GM18861 (cell line): ENCODE results near the gene CD8B2.
"Not testable (repeated sequence)": the region's sequence is repeated elsewhere in the genome, so short reads cannot be mapped to it uniquely, and the experiment has no call there.

Source experiments
- ATAC-seq: cut with Tn5 transposase; IDR thresholded peaks from one replicate; pipeline ENCODE4 v1.9.1; 2021; ENCODE audit not compliant: unreplicated experiment

The CD8B2 gene

DNA sequence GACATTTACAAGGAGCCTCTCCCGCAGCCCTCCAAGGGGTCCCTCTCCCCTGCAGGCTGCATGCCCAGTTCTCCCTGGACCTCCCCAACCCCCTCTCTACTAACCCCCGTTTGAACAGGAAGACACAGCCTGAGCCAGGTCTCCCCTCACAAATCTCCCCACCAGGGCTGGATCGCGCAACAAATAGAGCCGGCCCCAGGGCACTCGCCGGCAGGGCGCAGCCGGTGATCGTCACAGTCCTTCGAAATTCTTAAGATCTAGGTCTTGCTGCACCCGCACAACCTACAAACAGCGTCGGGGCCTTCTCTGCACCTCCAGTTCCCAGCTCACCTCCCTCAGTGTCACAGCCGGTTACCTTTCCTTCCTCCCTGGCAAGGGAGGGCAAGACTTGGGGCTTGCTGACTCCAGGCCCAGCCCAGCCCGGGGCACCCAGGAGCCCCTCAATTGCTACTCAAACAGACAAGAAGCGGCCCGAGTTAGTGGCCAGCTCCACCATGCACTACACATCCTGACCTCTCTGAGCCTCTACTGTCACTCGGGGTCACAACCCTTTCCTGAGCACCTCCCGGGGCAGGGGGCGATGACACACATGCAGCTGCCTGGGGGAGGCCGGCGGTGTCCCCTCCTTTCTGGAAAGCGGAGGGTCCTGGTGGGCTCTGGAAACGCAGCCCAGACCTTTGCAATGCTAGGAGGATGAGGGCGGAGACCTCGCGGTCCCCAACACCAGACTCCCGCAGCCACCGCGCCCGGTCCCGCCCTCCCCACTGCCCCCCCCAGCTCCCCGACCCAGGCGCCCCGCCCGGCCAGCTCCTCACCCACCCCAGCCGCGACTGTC, at the start of gene CD8B2:
TSS of gene CD8B2 (plus strand) at position 814 of the 835 bp plus-strand sequence. CDS start 63 bp downstream, outside the sequence.
- ATAC-seq, result not testable (repeated sequence)

DNA sequence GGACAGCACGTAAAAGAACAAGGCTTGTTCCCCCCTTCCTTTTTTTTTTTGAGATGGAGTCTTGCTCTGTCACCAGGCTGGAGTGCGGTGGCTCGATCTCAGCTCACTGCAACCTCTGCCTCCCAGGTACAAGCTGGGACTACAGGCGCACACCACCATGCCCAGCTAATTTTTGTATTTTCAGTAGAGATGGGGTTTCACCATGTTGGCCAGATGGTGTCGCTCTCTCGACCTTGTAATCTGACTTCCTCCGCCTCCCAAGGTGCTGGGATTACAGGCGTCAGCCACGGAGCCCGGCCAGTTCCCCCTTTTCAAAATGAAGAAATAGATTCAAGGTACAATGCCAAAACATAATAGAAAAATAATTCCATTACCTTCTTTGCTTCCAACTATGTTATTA, 25.3 kb upstream of the CD8B2 start:
- ATAC-seq, result not testable (repeated sequence)

DNA sequence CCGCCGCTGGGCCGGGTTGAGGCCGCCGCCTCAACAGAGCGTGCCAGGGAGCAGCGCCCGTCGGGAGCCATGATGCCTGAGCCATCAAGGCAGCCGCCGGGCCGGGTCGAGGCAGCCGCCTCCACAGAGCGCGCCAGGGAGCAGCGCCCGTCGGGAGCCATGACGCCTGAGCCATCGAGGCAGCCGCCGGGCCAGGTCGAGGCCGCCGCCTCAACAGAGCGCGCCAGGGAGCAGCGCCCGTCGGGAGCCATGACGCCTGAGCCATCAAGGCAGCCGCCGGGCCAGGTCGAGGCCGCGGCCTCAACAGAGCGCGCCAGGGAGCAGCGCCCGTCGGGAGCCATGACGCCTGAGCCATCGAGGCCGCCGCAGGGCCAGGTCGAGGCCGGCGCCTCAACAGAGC, 19.6 kb upstream of the CD8B2 start:
- not testable (repeated sequence) for ATAC-seq

DNA sequence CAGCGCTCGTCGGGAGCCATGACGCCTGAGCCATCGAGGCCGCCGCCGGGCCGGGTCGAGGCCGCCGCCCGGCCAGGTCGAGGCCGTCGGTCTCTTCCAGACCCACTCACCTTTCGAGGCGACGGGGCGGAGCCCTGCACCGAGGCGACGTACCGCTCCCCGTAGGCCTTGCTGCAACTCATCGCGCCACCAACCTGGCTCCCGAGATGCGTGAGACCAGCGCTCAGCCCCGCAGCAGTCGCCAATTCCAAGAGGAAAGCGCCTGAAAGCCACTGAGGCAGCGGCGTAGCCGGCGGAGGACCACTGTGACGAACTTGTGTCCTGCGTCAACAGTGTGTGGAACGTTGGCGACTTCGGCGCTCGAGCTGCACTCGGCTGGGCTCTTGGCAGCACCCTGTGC, 19.1 kb upstream of the CD8B2 start, which contains the start of gene RGPD3:
TSS of gene RGPD3 (minus strand) at position 307 of the 400 bp plus-strand sequence. CDS start at position 182, 125 bp downstream.
- ATAC-seq, result not testable (repeated sequence)

DNA sequence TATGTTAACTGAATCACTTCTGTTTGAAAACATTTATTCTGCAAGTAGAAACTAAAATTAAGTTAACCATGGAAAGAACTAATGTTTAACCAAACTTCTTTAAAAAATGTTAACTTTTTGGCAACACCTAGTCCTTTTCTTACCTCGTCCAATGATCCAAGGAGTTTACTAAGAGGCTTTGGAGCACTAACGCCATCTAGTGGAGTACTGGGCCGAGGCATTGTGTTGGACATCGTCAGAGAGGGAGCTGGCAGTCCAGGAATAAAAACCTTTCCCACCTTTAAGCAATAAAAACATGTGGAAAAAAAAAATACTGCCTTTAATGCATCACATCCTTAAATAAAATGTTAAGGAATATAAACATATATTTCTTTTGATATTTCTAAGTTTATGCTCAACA, 16.5 kb upstream of the CD8B2 start:
- not testable (repeated sequence) for ATAC-seq

DNA sequence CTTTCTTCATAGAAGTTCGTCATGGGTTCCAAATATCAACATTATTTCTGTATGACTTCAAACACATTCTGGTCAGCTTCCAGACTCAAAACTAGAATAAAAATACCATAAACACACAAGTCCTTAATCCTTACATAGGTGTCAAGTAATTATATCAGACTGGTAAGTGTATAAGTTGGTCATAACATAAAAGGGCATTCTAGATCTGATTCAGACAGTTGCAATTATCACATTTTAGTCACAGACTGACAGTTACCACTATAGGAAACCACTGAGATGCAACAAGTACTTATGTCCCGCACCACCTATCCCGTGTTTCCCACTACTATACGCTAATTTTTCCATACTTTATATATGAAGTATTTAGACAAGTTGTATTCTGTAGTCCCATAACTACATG, 9.5 kb upstream of the CD8B2 start:
- ATAC-seq, result not testable (repeated sequence)

DNA sequence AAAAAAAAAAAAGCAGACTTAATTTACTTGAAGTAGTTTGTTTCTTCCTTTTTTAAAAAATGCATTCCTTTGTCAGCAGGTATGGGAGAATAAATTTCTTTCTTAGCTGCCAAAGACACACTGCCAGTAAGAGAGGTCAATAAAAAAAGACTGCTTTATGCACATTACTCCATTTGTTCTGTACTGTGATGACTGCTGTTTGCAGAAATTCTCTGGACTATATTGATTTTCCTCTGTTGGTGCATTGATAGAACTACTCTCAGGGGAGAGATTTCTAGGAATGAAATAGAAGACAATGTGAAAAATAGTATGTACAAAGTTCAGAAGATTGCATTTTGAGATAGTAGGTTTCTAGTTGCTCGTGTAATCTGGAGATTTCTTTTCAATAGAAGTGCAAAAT, 7.6 kb upstream of the CD8B2 start:
- not testable (repeated sequence) for ATAC-seq

DNA sequence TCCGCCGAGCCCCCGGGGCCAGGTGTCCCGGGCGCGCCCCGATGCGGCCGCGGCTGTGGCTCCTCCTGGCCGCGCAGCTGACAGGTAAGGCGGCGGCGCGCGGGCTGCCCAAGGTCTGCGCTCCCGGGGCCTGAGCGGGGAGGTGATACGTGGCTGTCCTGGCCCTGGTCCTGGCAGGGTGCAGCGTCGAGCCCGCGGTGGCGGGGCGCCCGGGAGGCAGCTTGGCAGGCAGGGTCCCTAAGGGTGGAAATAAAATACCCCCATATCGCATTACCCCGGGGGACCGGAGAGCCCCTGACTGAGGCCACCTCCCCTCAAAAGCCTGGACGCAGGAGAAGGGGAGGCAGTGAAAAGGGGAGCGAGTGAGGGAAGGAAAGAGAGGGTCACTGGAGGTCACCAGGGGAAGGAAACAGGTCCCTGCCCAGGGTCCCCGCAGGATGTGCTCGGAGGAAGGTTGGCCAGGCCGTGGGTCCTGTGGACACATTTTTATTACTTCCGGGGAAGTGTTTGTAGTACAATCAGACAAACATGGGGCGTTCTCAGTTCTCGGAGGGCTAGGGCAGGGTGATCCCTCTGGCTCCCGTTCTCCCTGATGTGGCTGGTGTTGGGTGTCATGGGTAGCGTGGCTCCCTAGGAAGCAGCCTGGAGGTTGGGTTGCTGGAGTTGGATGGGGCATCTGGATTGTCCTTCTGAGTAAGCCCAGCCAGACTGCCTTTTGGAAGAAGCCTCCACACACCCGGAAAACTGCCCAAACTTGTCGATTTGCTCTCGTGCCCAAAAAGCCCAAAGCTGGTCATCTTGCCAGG, 425 bp downstream of the CD8B2 start:
- ATAC-seq, result not testable (repeated sequence)

DNA sequence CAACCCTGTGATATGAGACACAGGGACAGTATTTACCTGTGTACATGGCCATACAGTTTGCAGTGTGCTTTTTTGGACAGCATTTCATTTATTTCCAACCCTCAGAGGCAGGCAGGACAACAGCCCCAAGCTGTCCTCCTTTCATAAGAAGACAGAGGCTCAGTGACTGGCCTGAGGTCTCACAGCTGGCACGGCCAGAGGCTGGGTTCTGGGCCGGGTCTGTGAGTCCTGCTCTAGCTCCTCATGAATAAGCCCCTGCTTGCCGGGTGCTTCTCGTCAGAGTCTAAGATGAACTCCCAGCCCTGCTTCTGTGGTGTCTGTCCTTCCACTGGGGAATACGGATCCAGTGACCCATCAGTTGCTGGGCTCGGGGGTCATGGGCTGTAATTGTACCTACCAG, 2.5 kb downstream of the CD8B2 start:
- ATAC-seq, result not testable (repeated sequence)

DNA sequence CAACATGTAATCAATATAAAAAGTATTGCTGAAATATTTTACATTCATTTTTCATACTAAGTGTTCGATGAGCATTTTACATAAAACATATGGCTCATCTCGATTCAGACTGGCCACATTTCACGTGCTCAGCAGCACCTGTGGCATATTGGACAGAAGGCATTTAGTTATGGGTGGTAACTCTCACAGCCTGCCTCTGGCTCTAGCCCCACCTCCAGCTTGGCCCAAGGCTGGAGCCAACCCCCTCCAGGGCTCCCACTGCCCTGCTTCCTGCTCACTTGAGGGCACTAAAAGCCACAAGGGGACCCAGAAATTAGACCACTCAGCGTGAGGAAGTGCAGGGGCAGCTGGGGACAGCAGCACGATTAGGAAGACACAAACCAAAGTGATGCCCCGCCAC, 5.2 kb downstream of the CD8B2 start:
- ATAC-seq, result not testable (repeated sequence)

DNA sequence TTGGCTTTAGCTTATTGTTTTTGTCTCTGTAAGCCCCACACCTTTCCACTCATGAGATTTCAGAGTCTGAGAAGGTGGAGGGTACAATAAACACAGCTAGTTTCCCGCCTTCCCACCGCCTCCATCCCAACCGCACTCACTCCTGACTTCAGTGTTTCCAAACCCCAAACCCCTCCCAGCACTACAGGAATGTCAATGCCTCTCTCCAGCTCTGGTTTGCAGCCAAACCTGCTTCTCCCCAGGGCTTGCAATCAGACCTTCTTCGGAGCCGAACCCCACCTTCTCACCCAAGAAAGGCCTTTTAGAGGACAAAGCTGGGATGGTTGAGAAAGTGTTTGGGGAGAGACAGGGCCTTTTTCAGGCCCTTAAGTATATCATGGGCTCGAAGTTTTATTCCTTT, 5.7 kb downstream of the CD8B2 start:
- not testable (repeated sequence) for ATAC-seq

DNA sequence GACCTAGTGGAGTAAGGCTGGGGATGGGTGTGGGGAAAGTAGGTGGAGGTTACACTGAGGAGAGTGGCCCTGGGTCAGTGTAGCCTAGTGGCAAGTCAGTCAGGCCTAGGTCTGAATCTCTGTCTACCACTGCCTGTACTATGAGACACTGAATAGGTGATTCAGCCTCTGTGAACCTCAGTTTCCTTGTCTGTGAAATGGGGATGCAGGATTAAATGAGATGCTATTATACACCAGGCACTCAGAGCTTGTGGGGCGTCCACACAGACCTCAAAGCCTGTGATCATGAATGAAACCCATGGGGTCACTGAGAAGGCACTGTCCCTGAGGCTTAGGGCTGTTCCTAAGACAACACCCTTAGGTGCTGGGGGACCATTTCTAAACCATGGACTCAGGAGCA, 11.4 kb downstream of the CD8B2 start:
- not testable (repeated sequence) for ATAC-seq

DNA sequence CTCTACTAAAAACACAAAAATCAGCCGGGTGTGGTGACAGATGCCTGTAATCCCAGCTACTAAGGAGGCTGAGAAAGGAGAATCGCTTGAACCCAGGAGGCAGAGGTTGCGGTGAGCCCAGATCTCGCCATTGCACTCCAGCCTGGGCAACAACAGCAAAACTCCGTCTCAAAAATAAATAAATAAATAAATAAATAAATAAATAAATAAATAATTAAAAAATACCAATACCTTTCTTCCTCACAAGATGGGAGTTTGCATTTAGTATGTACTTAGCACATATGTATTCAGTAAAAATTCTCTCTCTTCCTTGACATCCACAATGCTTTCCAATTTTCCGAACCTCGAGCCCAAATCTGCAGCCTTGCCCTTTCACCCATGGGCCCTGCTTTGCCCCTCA, 13.2 kb downstream of the CD8B2 start:
- not testable (repeated sequence) for ATAC-seq

DNA sequence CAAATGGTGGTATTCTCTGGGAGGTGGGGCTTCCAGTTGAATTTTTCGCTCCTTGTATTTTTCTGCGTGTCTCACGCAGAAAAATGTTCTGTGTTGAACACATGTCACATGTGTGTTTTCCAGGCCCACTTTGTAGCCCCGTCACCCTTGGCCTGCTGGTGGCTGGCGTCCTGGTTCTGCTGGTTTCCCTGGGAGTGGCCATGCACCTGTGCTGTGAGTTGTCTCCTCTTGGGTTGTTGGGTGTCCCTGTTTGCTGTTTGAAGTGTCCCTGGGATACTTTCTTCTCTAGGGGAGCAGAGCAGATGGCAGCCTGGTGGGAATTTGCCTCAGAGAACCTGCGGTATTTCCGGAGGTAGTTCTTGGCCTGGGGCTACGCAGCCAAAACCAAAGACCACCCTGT, 15.2 kb downstream of the CD8B2 start:
- not testable (repeated sequence) for ATAC-seq

DNA sequence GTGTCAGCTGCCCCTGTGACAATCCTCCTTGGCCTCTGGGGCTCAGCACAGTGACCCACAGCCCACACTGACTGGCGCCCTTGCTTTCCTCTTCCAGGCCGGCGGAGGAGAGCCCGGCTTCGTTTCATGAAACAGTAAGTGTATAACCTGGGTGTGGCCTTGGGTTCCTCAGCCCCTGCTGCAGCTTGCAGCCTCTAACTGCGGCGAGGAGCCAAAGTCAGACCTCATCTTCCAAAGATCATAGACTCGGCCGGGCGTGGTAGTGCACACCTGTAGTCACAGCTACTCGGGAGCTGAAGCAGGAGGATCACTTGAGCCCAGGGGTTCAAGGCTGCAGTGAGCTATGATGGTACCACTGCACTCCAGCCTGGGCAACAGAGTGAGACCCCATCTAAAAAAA, 17.0 kb downstream of the CD8B2 start:
- ATAC-seq, result not testable (repeated sequence)

DNA sequence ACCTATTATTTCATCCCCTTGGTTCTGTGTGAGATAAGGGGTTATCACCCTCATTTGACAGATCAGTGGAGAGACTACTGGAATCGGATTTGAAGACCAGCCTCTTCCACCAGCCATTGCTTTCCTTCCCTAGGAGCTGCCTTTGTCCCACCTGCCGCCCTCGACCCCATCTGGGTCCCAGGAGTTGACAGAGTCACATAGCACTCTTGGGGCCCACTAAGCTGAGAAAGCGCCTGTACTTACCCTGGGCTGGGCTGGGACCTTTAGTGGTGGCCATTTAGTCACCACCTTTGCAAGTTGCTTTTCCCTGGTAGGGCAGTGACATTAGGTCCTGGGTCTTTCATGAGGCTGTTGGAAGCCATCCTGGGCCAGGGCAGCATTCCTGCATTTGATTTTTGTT, 17.6 kb downstream of the CD8B2 start:
- not testable (repeated sequence) for ATAC-seq

DNA sequence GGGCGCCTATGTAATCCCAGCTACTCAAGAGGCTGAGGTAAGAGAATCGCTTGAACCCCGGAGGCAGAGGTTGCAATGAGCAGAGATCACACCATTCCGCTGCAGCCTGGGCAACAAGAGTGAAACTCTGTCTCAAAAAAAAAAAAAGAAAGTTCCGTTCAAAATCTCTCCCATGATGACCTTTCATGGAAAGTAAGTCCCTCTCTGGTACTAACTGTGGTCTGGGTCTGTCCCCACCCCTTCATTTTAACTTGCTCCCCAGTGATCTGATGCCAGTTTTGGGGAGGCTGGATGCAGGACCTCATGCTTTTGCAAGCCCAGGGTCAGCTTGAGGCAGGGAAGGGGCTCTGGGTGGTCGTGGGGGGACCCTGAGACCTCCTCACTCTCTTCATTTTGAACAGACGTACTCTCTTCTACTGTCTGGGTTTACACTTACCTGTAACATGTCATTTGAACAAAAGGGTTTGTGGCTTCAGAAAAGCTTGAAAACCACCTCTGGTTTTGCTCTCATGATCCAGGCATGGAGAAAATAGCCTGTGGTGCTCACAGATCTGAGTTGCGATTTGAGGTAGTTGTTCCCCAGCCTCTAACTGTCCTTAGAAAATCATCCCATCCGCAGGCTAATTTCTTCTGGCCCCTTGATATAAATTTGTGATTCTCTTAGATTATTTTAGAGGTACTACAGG, 19.0 kb downstream of the CD8B2 start:
- not testable (repeated sequence) for ATAC-seq

DNA sequence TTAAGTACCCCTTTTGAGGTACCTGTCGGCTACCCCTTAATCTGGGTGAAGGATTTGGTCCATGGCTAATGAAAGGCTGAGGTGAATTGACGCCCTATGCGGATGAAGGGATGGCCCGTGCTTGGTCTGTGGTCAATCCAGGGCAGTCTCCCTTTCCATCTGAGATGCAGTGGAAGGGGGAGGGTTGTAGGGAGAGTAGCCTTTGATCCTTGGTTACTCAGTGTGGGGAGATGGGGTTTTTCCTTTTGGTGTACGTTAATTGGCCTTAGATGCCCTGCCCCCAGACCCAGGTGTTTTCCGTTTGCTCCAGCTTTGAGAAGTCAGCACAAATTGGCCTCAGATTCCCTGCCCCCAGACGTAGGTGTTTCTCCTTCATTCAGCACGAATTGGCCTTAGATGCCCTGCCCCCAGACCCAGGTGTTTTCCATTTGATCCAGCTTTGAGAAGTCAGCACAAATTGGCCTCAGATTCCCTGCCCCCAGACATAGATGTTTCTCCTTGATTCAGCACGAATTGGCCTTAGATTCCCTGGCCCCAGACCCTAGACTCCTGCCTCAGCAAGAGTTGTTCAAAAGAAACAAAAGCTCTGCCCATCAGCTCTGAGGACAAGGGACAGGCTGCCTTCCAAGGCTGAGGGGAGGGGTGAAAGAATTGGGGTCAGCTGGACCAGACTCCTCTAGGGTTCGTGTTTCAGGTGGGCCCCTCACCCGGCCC, 21.7 kb downstream of the CD8B2 start:
- ATAC-seq, result not testable (repeated sequence)

DNA sequence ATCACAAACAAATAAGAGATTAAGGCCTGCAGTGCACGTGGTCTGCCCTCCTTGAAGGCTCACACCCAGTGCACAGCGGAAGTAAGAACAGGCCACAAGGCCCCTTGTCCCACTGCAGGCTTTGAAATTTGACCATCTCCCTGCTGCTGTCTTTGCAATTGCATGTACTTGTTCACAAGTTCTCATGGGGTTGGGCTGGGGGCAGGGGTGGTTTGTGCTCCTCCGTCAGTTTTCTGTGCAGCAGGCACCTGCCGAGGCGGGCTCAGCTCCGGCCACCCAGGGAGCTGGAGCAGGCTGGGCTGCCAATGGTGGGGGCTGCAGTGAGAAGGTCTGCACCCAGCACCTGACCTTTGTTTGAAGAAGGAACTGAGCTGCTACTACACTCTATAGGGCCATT, 22.2 kb downstream of the CD8B2 start:
- ATAC-seq, result not testable (repeated sequence)

DNA sequence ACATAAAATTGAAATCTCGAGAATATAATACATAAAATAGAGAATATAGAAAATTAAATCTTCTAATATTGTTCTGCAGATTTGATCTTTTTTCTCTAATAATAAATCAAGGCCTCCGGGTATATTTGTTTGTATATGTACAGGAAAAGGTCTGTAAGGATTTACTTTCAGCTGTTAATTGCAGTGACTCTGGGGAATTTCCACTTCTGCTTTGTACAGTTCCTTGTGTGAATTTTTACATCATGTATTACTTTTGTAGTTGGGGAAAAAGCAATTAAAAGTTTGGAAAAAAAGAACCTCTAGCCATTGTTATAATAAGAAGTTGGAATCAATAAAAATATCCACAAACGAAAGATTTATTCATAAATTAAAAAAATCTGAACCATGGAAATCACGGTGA, 23.6 kb downstream of the CD8B2 start:
- ATAC-seq, result not testable (repeated sequence)
